Measurements from ENCODE around the gene MRPL22. TPM values are rescaled to one million over a fixed set of nuclear protein-coding genes. Genes with fewer than 3 reads are reported as not detected.
"Not testable (repeated sequence)": the region's sequence is repeated elsewhere in the genome, so short reads cannot be mapped to it uniquely, and the experiment has no call there.

MRPL22 gene
- total and polyA plus RNA-seq, 9 donors: 29.0 to 39.6 (median 34.9) TPM

DNA sequence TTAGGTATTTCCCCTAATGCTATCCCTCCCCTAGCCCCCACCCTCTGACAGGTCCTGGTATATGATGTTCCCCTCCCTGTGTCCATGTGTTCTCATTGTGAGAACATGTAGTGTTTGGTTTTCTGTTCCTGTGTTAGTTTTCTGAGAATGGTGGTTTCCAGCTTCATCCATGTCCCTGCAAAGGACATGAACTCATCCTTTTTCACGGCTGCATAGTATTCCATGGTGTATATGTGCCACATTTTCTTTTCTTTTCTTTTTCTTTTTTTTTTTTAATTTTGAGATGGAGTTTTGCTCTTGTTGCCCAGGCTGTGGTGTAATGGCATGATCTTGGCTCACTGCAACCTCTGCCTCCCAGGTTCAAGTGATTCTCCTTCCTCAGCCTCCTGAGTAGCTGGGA is 65.4 kb downstream of the MRPL22 start:
- H3K36me3 ChIP-seq (ENCODE audit: control insufficient read depth, insufficient read depth, low read length); H3K27me3 ChIP-seq (ENCODE audit: control insufficient read depth, insufficient read depth, low read length); DNase-seq; H3K9me3 ChIP-seq (replicated peaks; ENCODE audit: control insufficient read depth, low read depth, low read length); H3K27ac ChIP-seq (ENCODE audit: low read length); H3K4me1 ChIP-seq (ENCODE audit: control insufficient read depth, insufficient read depth, low read length); H3K4me3 ChIP-seq (ENCODE audit: low read length): not testable (repeated sequence)
- no CpG with 5 or more reads among the region's 1 CpG for WGBS (ENCODE audit: insufficient coverage)

DNA sequence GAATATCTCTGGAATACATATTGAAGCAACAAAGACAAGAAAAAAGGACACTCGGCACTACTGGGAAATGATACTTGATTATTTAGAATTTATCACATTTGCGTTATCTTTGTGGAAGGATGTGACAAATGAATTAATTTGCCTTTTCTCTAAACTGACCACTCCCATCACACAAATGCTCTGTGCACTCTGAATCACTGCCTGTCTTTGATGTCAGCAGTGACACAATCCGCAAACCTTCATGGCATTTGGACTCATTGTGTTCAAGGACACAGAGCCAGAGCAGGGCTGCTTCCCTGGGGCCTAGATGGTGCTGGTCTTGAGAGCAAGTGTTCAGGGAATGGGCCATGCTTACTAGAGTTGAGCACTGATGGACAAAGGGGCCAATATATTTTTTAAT is 67.8 kb downstream of the MRPL22 start:
- Histone ChIP-seq H3K4me3 (ENCODE audit: low read length) (no peak overlapping the region), H3K27ac (ENCODE audit: low read length) (no peak overlapping the region), H3K9me3 (replicated peaks; ENCODE audit: control insufficient read depth, low read depth, low read length) (no peaks in the 10 kb centered on the region), H3K4me1 (ENCODE audit: control insufficient read depth, insufficient read depth, low read length) (no peaks in the 10 kb centered on the region), H3K36me3 (ENCODE audit: control insufficient read depth, insufficient read depth, low read length) (no peaks in the 10 kb centered on the region), H3K27me3 (ENCODE audit: control insufficient read depth, insufficient read depth, low read length) (no peaks in the 10 kb centered on the region)
- 50% methylated on average over 1 of the region's 3 CpGs for WGBS (ENCODE audit: insufficient coverage)
- no peak for DNase-seq

DNA sequence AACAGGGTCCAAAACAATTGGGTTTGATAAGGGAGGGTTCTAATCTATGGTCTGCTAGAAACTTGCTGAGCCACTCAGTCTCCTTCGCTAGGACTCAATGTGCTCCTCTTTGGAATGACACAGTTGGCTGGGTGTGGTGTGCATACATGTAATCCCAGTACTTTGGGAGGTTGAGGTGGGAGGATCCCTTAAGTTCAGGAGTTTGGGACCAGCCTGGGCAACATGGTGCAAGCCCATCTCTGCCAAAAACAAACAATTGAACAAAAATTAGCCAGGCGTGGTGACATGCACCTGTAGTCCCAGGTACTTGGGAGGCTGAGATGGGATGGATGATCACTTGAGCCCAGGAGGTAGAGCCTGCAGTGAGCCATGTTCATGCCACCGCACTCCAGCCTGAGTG is 70.0 kb downstream of the MRPL22 start:
- no peak overlapping the region for H3K4me3 ChIP-seq (ENCODE audit: low read length)
- no peaks in the 10 kb centered on the region for H3K4me1 ChIP-seq (ENCODE audit: control insufficient read depth, insufficient read depth, low read length)
- H3K9me3 ChIP-seq (replicated peaks; ENCODE audit: control insufficient read depth, low read depth, low read length): no peaks in the 10 kb centered on the region
- no CpG with 5 or more reads among the region's 3 CpGs for WGBS (ENCODE audit: insufficient coverage)
- H3K27me3 ChIP-seq (ENCODE audit: control insufficient read depth, insufficient read depth, low read length): no peaks in the 10 kb centered on the region
- H3K36me3 ChIP-seq (ENCODE audit: control insufficient read depth, insufficient read depth, low read length): no peaks in the 10 kb centered on the region
- DNase-seq: no peak
- no peak overlapping the region for H3K27ac ChIP-seq (ENCODE audit: low read length)

DNA sequence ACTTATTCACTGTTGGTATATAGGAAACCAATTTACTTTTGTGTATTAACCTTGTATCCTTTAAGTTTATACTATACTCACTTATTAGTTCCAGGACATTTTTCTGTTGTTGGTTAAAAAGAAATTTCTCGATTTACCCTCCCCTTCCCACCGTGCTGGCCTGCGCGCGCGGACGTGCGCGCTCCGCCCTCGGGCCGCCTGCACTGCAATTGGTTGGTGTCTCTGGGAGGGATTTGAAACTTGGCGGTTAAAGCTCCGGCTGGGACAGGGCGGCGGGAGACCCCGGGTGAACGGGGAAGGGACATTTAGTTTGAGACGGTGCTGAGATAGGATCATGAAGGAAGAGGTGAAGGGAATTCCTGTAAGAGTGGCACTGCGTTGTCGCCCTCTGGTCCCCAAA is 72.7 kb downstream of the MRPL22 start, which contains the start of gene KIF4B:
KIF4B (plus strand) TSS at position 230 of the 400 bp plus-strand sequence; CDS start at position 335, 105 bp downstream.
- no peak within 1 kb of the TSS for H3K27ac ChIP-seq (ENCODE audit: low read length)
- H3K4me3 ChIP-seq (ENCODE audit: low read length): no peak within 1 kb of the TSS
- H3K36me3 ChIP-seq (ENCODE audit: control insufficient read depth, insufficient read depth, low read length): no peaks in the 10 kb centered on the region
- H3K4me1 ChIP-seq (ENCODE audit: control insufficient read depth, insufficient read depth, low read length): no peaks in the 10 kb centered on the region
- DNase-seq: no peak
- 89% methylated on average over 9 of the region's 21 CpGs for WGBS (ENCODE audit: insufficient coverage)
- no peaks in the 10 kb centered on the region for H3K27me3 ChIP-seq (ENCODE audit: control insufficient read depth, insufficient read depth, low read length)
- H3K9me3 ChIP-seq (replicated peaks; ENCODE audit: control insufficient read depth, low read depth, low read length): no peaks in the 10 kb centered on the region

DNA sequence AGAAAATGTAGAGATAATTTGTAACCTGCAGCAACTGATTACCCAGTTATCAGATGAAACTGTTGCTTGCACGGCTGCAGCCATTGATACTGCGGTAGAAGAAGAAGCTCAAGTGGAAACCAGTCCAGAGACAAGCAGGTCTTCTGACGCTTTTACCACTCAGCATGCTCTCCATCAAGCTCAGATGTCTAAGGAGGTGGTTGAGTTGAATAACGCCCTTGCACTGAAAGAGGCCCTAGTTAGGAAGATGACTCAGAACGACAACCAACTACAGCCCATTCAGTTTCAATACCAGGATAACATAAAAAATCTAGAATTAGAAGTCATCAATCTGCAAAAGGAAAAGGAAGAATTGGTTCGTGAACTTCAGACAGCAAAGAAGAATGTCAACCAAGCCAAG is 74.4 kb downstream of the MRPL22 start:
- H3K4me3 ChIP-seq (ENCODE audit: low read length): no peak overlapping the region
- 88% methylated on average over 2 of the region's 6 CpGs for WGBS (ENCODE audit: insufficient coverage)
- DNase-seq: no peak

DNA sequence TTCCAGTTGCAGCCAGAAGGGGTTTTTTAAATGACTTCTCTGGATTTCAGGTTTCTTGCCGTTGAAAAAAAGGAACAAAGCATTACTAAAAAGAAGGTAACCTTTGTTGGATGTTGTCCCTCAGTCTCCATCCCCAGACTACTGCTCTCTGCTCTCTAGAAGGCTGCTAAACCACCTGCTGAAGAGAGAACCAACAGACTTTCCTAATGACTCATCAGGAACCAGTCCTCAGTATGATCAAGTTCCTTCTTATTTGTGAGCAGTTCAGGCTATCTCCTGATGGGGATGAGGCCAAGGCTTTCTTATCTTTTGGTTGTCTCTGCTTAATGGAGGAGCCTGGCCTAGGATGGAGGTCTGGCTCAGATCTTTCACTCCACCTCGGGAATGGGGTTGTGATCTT is 76.7 kb downstream of the MRPL22 start:
- no CpG with 5 or more reads among the region's 2 CpGs for WGBS (ENCODE audit: insufficient coverage)
- no peaks in the 10 kb centered on the region for H3K9me3 ChIP-seq (replicated peaks; ENCODE audit: control insufficient read depth, low read depth, low read length)
- no peaks in the 10 kb centered on the region for H3K27me3 ChIP-seq (ENCODE audit: control insufficient read depth, insufficient read depth, low read length)
- no peak overlapping the region for H3K4me3 ChIP-seq (ENCODE audit: low read length)
- H3K27ac ChIP-seq (ENCODE audit: low read length): no peak overlapping the region
- H3K4me1 ChIP-seq (ENCODE audit: control insufficient read depth, insufficient read depth, low read length): no peaks in the 10 kb centered on the region
- H3K36me3 ChIP-seq (ENCODE audit: control insufficient read depth, insufficient read depth, low read length): no peaks in the 10 kb centered on the region
- no peak for DNase-seq

More for the DNA sequence above, 74.4 kb downstream of the MRPL22 start:
- Histone ChIP-seq H3K27ac (ENCODE audit: low read length) (no peak overlapping the region), H3K9me3 (replicated peaks; ENCODE audit: control insufficient read depth, low read depth, low read length) (no peaks in the 10 kb centered on the region), H3K27me3 (ENCODE audit: control insufficient read depth, insufficient read depth, low read length) (no peaks in the 10 kb centered on the region), H3K36me3 (ENCODE audit: control insufficient read depth, insufficient read depth, low read length) (no peaks in the 10 kb centered on the region), H3K4me1 (ENCODE audit: control insufficient read depth, insufficient read depth, low read length) (no peaks in the 10 kb centered on the region)

Other genes starting within 250 kb of the MRPL22 start
- 35.6 TPM for gene LARP1, start 185.7 kb upstream of the MRPL22 start, total RNA-seq
- 100 to 1,000 TPM in 1 of 8 donors, 10 to 100 TPM in 7; 74.6 to 114 (median 88.6) TPM for gene LARP1, start 185.7 kb upstream of the MRPL22 start, polyA plus RNA-seq (ENCODE audit: insufficient read depth in 1 of 8, insufficient read length in 8 of 8, low replicate concordance in 1 of 8)
- 13.0 TPM for gene FAXDC2, start 90.5 kb upstream of the MRPL22 start, total RNA-seq
- gene FAXDC2, start 90.5 kb upstream of the MRPL22 start, polyA plus RNA-seq (ENCODE audit: insufficient read depth in 1 of 8, insufficient read length in 8 of 8, low replicate concordance in 1 of 8): 10 to 100 TPM; 11.1 to 16.5 (median 13.0) TPM
- 39.2 TPM for gene CNOT8, start 82.4 kb upstream of the MRPL22 start, total RNA-seq
- gene CNOT8, start 82.4 kb upstream of the MRPL22 start, polyA plus RNA-seq (ENCODE audit: insufficient read depth in 1 of 8, insufficient read length in 8 of 8, low replicate concordance in 1 of 8): 10 to 100 TPM; 35.3 to 44.9 (median 38.4) TPM
- 17.0 TPM for gene GEMIN5, start 2.9 kb upstream of the MRPL22 start, total RNA-seq
- 10 to 100 TPM; 12.3 to 17.6 (median 15.6) TPM for gene GEMIN5, start 2.9 kb upstream of the MRPL22 start, polyA plus RNA-seq (ENCODE audit: insufficient read depth in 1 of 8, insufficient read length in 8 of 8, low replicate concordance in 1 of 8)
- under 0.01 TPM for gene KIF4B, start 72.7 kb downstream of the MRPL22 start, total RNA-seq
- gene KIF4B, start 72.7 kb downstream of the MRPL22 start, polyA plus RNA-seq (ENCODE audit: insufficient read depth in 1 of 8, insufficient read length in 8 of 8, low replicate concordance in 1 of 8): under 1 TPM; 0.05 to 0.15 (median 0.08) TPM

Measured in muscle of leg (tissue), 11 donors.